Stimulated activated CD4-positive, alpha-beta T cell treated with anti-CD3 and anti-CD28 coated beads, TNF-alpha, amount 100 ng/mL, for 4 hours (primary cell): ENCODE measurements around the gene DHRS3.

Experiments
- DNase-seq, 3 experiments: peaks; one replicate each; pipeline ENCODE4 v3.0.0-alpha.2; 2020; ENCODE audit warnings: low read depth in 3 of 3

Gene DHRS3

DNA sequence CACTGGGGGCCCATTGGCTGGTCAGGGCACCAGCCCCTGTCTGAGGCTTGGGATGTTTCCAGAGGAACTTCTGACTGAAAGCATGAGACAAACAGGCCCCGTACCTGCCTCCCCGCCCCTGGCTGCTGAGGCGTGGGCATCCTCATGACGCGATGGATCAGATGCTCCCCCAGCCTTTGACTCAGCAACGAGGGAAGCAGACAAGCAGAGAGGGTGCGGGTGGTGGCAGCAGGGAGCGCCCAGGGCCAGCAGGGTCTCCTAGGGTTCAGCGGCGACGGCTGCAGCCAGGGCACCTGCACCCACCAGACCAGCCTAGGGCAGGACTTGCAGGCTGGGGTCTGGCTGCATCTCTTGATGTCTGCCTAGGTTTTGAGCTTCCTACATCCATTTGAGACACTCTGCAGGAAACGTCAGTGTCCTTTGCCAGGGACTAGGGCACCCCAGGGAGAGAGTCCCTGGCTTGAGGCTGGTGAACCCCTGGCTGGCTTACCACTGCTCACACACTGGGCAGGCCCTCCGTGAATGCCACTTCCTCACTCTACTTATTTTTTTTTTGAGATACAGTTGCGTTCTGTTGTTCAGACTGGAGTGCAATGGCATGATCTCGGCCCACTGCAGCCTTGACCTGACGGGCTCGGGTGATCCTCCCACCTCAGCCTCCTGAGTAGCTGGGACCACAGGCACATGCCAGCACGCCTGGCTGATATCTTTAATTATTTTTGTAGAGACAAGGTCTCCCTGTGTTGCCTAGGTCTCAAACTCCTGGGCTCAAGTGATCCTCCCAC, 63.3 kb downstream of the DHRS3 start:
- DNase-seq: no peak

DNA sequence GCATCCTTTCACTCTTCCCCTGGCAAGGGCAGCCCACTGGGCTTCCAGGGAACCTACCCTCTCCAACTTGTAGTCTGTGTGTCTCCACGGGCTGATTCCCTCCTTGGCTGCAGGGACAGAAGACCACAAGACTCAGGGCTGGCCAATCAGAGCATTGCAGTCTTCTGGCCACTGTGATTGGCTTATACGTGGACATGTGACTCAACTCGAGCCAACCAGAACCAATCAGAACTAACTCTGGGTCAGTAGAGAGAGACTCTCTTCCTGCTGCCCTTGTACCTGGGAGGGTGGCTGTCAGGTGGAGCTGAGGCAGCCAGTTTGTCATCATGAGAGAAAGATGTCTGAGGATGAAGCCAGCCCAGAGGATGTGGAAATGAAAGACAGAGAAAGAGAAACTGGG, 64.0 kb downstream of the DHRS3 start:
- DNase-seq: no peak

- DNase-seq: no peak
Observed at GRCh38 chr1:12552951-12553921, 64.8 kb downstream of the DHRS3 start.

- no peak for DNase-seq
Observed at GRCh38 chr1:12552111-12552888, 65.7 kb downstream of the DHRS3 start.

GRCh38 chr1:12551584-12551983, 66.4 kb downstream of the DHRS3 start:
- no peak for DNase-seq

- no peak for DNase-seq
Observed at GRCh38 chr1:12549460-12550349, 68.3 kb downstream of the DHRS3 start.

DNA sequence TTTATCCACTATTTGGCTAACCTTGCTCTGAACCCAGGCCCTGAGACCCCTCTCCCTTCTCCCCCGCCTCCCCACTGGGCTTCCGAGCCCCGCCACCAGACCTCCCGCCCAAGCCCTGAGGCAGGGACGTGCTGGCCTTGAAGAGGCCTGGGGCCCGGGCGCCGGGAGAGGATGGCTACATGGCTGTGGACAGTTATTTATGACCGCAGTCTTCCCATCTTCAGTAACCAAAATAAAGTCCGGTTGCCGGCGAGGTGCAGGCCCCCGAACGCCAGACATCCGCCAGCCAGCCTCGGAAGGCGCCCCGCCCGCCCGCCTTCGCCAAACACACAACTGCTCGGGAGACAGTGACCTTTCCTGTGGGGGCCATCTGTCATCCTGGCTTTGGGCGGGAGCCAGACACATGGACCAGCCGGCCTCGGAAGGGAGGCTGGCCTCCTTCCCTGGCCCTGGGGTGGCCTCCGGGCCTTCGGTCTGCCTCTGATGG, 69.0 kb downstream of the DHRS3 start:
- DNase-seq: no peak

DNA sequence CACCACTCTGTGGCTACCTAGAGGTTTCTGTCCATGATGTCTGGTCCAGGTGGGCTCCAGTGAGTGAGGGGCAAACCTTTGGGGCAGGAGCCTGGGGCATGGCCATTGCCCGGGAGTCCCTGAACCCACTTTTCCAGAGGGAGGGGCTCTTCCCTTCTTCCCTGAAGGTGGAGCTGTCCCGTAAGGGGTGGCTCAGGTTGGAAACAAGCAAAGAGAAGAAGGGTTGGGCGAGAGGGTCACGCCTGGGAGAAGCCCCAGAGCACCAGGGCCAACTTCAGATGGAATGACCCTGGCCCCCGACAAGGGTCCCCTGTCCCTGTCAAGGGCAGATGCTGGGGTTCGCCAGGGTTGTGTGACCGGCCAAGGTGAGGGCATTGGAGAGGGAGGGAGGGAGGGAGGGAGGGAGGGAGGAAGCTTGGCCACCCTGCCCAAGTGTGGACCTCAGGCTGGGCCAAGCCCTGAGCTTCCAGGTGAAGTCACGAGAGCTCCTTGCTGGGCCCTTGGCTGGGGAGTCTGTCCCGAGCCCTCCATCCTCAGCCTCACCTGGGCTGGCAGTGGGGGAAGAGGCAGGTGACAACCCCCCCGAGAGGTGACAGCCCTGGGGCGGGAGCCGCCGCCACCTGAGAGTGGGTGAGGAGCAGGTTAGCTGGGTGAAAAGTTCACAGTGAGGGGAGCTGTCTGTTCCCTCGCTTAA, 69.6 kb downstream of the DHRS3 start:
- no peak for DNase-seq

GRCh38 chr1:12547586-12548225, 70.3 kb downstream of the DHRS3 start:
- no peak for DNase-seq

DNA sequence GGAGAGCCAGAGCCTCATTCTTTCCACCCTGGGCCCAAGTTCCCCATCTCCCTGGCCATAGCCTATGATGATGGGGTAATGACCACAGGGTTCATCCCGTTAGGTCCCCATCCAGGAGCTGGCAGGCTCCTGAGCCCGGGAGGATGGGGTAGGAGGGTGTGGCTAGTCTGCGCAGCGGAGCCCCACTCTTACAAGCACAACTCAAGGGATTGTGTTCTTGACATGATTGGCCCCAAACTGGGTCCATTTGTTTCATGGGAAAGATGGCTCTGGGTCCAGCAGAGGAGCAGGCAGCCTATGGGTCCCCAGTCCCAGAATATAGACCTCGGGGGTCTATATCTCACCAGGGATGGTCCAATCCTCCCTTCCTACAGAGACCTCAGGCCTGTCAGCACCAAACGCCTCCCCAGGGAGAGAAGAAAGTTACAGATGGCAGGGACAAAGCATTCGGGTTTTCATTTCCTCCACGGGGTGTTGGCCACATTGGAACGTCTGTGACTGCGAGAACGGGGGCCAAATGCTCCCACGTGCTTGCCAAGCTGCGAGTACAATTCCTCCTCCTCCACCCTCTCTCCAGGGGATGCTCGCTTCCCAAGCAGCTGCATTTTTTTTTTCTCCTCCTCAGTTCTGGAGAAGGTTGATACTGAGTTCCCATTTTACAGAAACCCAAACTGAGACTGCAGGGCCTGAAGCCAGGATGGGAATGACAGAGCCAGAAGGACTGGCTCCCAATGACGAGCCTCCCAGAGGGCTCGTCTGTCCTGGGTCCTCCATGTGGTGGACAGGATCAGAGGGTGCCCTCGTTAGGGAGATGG, 71.0 kb downstream of the DHRS3 start:
- DNase-seq: no peak

GRCh38 chr1:12544992-12545391, 73.0 kb downstream of the DHRS3 start:
- DNase-seq: no peak

GRCh38 chr1:12544357-12544756, 73.7 kb downstream of the DHRS3 start:
- DNase-seq: no peak

GRCh38 chr1:12543740-12544154, 74.3 kb downstream of the DHRS3 start:
- no peak for DNase-seq

DNA sequence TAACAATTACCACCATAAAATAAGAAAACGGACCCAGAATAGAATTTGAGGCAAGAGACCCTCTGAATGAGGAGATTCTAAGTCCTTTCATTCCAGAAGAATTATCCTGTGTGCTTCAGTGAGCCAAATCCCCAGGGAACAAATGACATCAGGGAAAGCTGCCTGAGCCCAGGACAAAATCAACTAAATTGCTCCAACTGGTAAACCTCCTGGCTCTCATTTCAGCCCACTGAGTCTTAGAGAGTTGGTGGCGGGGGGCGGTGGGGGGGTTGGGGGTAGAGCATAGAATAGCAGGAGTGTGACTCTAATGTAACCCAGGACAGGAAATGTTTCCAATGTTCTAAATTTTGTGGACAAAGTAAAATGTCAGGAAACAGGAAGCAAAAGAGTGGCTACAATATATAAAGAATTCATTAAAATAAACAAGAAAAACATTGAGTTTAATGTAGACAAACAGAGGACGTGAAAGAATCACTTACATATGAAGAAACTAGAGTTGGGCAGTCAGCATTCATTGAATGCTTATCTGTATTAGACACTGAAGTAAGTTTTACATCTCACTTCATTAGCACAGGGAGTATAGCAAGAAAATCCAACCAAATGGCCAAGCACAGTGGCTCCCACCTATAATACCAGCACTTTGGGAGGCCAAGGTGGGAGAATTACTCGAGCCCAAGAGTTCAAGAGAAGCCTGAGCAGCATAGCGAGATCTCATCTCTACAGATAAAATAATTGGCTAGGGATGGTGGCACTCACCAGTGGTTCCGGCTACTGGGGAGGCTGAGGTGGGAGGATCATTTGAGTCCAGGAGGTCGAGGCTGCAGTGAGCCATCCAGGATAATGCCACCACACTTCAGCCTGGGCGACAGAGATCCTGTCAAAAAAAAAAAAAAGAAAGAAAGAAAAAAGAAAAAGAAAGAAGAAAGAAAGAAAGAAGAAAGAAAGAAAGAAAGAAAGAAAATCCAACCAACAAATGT, 75.1 kb downstream of the DHRS3 start:
- no peak for DNase-seq

- DNase-seq: no peak
Observed at GRCh38 chr1:12542138-12542465, 75.9 kb downstream of the DHRS3 start.

GRCh38 chr1:12541274-12542137, 76.5 kb downstream of the DHRS3 start:
- no peak for DNase-seq
